Neural progenitor cell (in vitro differentiated cells): ENCODE data around the gene PALS1. TPM values are rescaled to one million over a fixed set of nuclear protein-coding genes. Genes with fewer than 3 reads are reported as not detected.
A peak's percentile ranks its signal among the peaks of the same experiment; 100 is the strongest.

ENCODE experiments used
- DNase-seq: peaks from one replicate; pipeline ENCODE4 v3.0.0-alpha.2; 2016; ENCODE audit warnings: low spot score
- H2AFZ ChIP-seq: fragments of 200-600 bp; sonication (generic); replicated peaks from 2 replicates; pipeline ENCODE4 v1.6.1; 2016; ENCODE audit warnings: antibody characterized with exemption
- H3F3A ChIP-seq: fragments of 200-600 bp; sonication (generic); 2 replicates; pipeline ENCODE4 v1.6.1; 2016; ENCODE audit warnings: antibody characterized with exemption, low read depth
- H3K27ac ChIP-seq: fragments of 200-600 bp; sonication (generic); 2 replicates; pipeline ENCODE4 v1.5.1; 2016; ENCODE audit warnings: mild to moderate bottlenecking
- H3K27me3 ChIP-seq: fragments of 200-600 bp; sonication (generic); 2 replicates; pipeline ENCODE4 v1.6.1; 2016; ENCODE audit warnings: mild to moderate bottlenecking, moderate library complexity
- H3K36me3 ChIP-seq: fragments of 200-600 bp; sonication (generic); 2 replicates; pipeline ENCODE4 v1.5.1; 2016
- H3K4me1 ChIP-seq: fragments of 200-600 bp; sonication (generic); 2 replicates; pipeline ENCODE4 v1.6.1; 2016; ENCODE audit warnings: mixed run types
- H3K4me2 ChIP-seq: fragments of 200-600 bp; sonication (generic); 2 replicates; pipeline ENCODE4 v1.6.1; 2016
- H3K4me3 ChIP-seq: fragments of 200-600 bp; sonication (generic); 2 replicates; pipeline ENCODE4 v1.5.1; 2016
- H3K79me2 ChIP-seq: fragments of 200-600 bp; sonication (generic); 2 replicates; pipeline ENCODE4 v1.6.1; 2016; ENCODE audit warnings: low read depth
- H3K9ac ChIP-seq: fragments of 200-600 bp; sonication (generic); 2 replicates; pipeline ENCODE4 v1.6.1; 2016
- H3K9me3 ChIP-seq: fragments of 200-600 bp; sonication (generic); 2 replicates; pipeline ENCODE4 v1.5.1; 2016; ENCODE audit warnings: low read depth
- H4K20me1 ChIP-seq: fragments of 200-600 bp; sonication (generic); 2 replicates; pipeline ENCODE4 v1.6.1; 2016; ENCODE audit warnings: low read depth
- H3K27ac Mint-ChIP-seq: 3 replicates; pipeline ENCODE4 v1.8.0; 2021; ENCODE audit warnings: mixed read lengths
- H3K27me3 Mint-ChIP-seq: 2 replicates; pipeline ENCODE4 v1.8.0; 2022; ENCODE audit warnings: low read depth, mild to moderate bottlenecking, inconsistent platforms, moderate library complexity, mixed read lengths; ENCODE audit not compliant: insufficient read depth
- H3K36me3 Mint-ChIP-seq: 3 replicates; pipeline ENCODE4 v1.8.0; 2021; ENCODE audit warnings: mixed read lengths
- H3K4me1 Mint-ChIP-seq: 3 replicates; pipeline ENCODE4 v1.8.0; 2021; ENCODE audit warnings: mixed read lengths
- H3K4me3 Mint-ChIP-seq: 3 replicates; pipeline ENCODE4 v1.8.0; 2021; ENCODE audit warnings: mild to moderate bottlenecking, moderate library complexity, mixed read lengths
- H3K9me3 Mint-ChIP-seq: 3 replicates; pipeline ENCODE4 v1.8.0; 2020; ENCODE audit warnings: mixed read lengths
- EZH2 ChIP-seq: fragments of 200-600 bp; sonication (generic); IDR thresholded peaks from 2 replicates; pipeline ENCODE4 v1.6.1; 2017; ENCODE audit warnings: antibody characterized with exemption, mild to moderate bottlenecking, moderate library complexity
- EZH2phosphoT487 ChIP-seq: fragments of 200-600 bp; sonication (generic); IDR thresholded peaks from 2 replicates; pipeline ENCODE4 v1.6.1; 2017; ENCODE audit warnings: antibody characterized with exemption
- total RNA-seq: library from RNA; depleted of rRNA; stranded (reverse); fragments of >200 nt; gene quantifications from 2 replicates; pipeline ENCODE4 v1.2.3, GENCODE V29; 2015; ENCODE audit warnings: low replicate concordance
- TF ChIP-seq, protein P1 (sequence below): fragments of 200-600 bp; sonication (generic); IDR thresholded peaks from 2 replicates; pipeline ENCODE4 v1.5.1; 2017; ENCODE audit warnings: antibody characterized with exemption, mild to moderate bottlenecking

Gene PALS1
- total RNA-seq, 1 donor from 2014 or later, result 47.0 TPM

GRCh38 chr14:67267576-67268328 is 26.5 kb downstream of the PALS1 start:
- H3K9me3 Mint-ChIP-seq, result no peaks in the 10 kb centered on the region
- H3K4me1 Mint-ChIP-seq, result peaks cover 47% of the 10 kb centered on the region
- H3K27ac Mint-ChIP-seq, result peak overlapping the region; percentile 88
- peaks cover 14% of the 10 kb centered on the region for H3K36me3 Mint-ChIP-seq
- H3K9ac ChIP-seq, result no peak overlapping the region
- H2AFZ ChIP-seq, result no peak overlapping the region
- peak overlapping the region; percentile 98 for H3K27ac ChIP-seq
- no peaks in the 10 kb centered on the region for H3K9me3 ChIP-seq
- no peaks in the 10 kb centered on the region for H3K36me3 ChIP-seq
- H3K4me2 ChIP-seq, result peak overlapping the region; percentile 84
- H3F3A ChIP-seq, result peaks cover 34% of the 10 kb centered on the region
- no peak for DNase-seq
- H3K4me1 ChIP-seq, result peaks cover 40% of the 10 kb centered on the region
- no peak for TF ChIP-seq EZH2phosphoT487
- TF ChIP-seq, protein P1, sequence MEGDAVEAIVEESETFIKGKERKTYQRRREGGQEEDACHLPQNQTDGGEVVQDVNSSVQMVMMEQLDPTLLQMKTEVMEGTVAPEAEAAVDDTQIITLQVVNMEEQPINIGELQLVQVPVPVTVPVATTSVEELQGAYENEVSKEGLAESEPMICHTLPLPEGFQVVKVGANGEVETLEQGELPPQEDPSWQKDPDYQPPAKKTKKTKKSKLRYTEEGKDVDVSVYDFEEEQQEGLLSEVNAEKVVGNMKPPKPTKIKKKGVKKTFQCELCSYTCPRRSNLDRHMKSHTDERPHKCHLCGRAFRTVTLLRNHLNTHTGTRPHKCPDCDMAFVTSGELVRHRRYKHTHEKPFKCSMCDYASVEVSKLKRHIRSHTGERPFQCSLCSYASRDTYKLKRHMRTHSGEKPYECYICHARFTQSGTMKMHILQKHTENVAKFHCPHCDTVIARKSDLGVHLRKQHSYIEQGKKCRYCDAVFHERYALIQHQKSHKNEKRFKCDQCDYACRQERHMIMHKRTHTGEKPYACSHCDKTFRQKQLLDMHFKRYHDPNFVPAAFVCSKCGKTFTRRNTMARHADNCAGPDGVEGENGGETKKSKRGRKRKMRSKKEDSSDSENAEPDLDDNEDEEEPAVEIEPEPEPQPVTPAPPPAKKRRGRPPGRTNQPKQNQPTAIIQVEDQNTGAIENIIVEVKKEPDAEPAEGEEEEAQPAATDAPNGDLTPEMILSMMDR, result no peak
- TF ChIP-seq EZH2, result no peak
- peak overlapping the region; percentile 30 for H3K4me3 ChIP-seq
- H3K79me2 ChIP-seq, result peaks cover 81% of the 10 kb centered on the region
- no peaks in the 10 kb centered on the region for H3K27me3 Mint-ChIP-seq
- H4K20me1 ChIP-seq, result peaks cover 27% of the 10 kb centered on the region
- peak overlapping the region; percentile 77 for H3K4me3 Mint-ChIP-seq
- no peaks in the 10 kb centered on the region for H3K27me3 ChIP-seq

- Histone ChIP-seq H3K4me3 (peak overlapping the region; percentile 30), H3K27me3 (no peaks in the 10 kb centered on the region), H3F3A (peaks cover 34% of the 10 kb centered on the region), H2AFZ (no peak overlapping the region), H3K9ac (no peak overlapping the region), H3K36me3 (no peaks in the 10 kb centered on the region), H3K9me3 (no peaks in the 10 kb centered on the region), H3K27ac (peak overlapping the region; percentile 98), H3K4me2 (peak overlapping the region; percentile 84), H4K20me1 (peaks cover 19% of the 10 kb centered on the region), H3K79me2 (peaks cover 82% of the 10 kb centered on the region), H3K4me1 (peaks cover 40% of the 10 kb centered on the region)
- peak; percentile 83 for DNase-seq
- peak overlapping the region; percentile 77 for H3K4me3 Mint-ChIP-seq
- peaks cover 19% of the 10 kb centered on the region for H3K36me3 Mint-ChIP-seq
- H3K27me3 Mint-ChIP-seq, result no peaks in the 10 kb centered on the region
- H3K4me1 Mint-ChIP-seq, result peaks cover 47% of the 10 kb centered on the region
- TF ChIP-seq EZH2phosphoT487 (no peak), EZH2 (no peak)
- TF ChIP-seq, protein P1, result no peak
- peak overlapping the region; percentile 88 for H3K27ac Mint-ChIP-seq
- peaks cover under 1% of the 10 kb centered on the region for H3K9me3 Mint-ChIP-seq
These were observed 27.4 kb downstream of the PALS1 start for GRCh38 chr14:67268426-67269150.

GRCh38 chr14:67269298-67270060 is 28.2 kb downstream of the PALS1 start:
- H3K27ac Mint-ChIP-seq, result peak overlapping the region; percentile 88
- Histone ChIP-seq H3K9me3 (no peaks in the 10 kb centered on the region), H3K36me3 (no peaks in the 10 kb centered on the region), H3F3A (peaks cover 34% of the 10 kb centered on the region), H3K9ac (no peak overlapping the region), H3K27me3 (no peaks in the 10 kb centered on the region), H2AFZ (no peak overlapping the region), H3K4me2 (peak overlapping the region; percentile 84), H3K4me3 (peak overlapping the region; percentile 30), H4K20me1 (peaks cover 16% of the 10 kb centered on the region), H3K27ac (peak overlapping the region; percentile 98), H3K79me2 (peaks cover 76% of the 10 kb centered on the region), H3K4me1 (peaks cover 40% of the 10 kb centered on the region)
- H3K9me3 Mint-ChIP-seq, result peaks cover 4% of the 10 kb centered on the region
- H3K27me3 Mint-ChIP-seq, result no peaks in the 10 kb centered on the region
- peak; percentile 62 for DNase-seq
- peak overlapping the region; percentile 77 for H3K4me3 Mint-ChIP-seq
- H3K36me3 Mint-ChIP-seq, result peaks cover 22% of the 10 kb centered on the region
- H3K4me1 Mint-ChIP-seq, result peaks cover 47% of the 10 kb centered on the region
- TF ChIP-seq EZH2phosphoT487, result no peak
- TF ChIP-seq, protein P1, result no peak
- no peak for TF ChIP-seq EZH2
